HK-2 (cell line): ENCODE results near the gene FOXR1.

Experiments used
- DNase-seq: peaks from one replicate; pipeline ENCODE4 v3.0.0-alpha.2; 2018; ENCODE audit not compliant: unreplicated experiment

The FOXR1 gene

GRCh38 chr11:118971646-118972045 lies at the start of gene FOXR1:
Gene FOXR1, plus strand, starts transcription at chr11:118971761. Its CDS starts 171 bp downstream, at chr11:118971932.
- no peak for DNase-seq

GRCh38 chr11:118921929-118922744 lies 49.4 kb upstream of the FOXR1 start:
- DNase-seq, result peak; percentile 71

GRCh38 chr11:118922745-118923627 lies 48.6 kb upstream of the FOXR1 start:
- no peak for DNase-seq

- DNase-seq, result peak; percentile 30
Observed at GRCh38 chr11:118923721-118924587, 47.6 kb upstream of the FOXR1 start.

- peak; percentile 48 for DNase-seq
Observed at GRCh38 chr11:118924591-118925585, 46.7 kb upstream of the FOXR1 start.

GRCh38 chr11:118927554-118928100 lies 43.9 kb upstream of the FOXR1 start:
- no peak for DNase-seq

- DNase-seq, result peak; percentile 85
Observed at GRCh38 chr11:118928101-118928869, 43.3 kb upstream of the FOXR1 start.

- peak; percentile 57 for DNase-seq
Observed at GRCh38 chr11:118928870-118929500, 42.6 kb upstream of the FOXR1 start.

GRCh38 chr11:118929501-118930093 lies 42.0 kb upstream of the FOXR1 start:
- DNase-seq, result peak; percentile 75

- peak; percentile 80 for DNase-seq
Observed at GRCh38 chr11:118930094-118930712, 41.4 kb upstream of the FOXR1 start.

GRCh38 chr11:118931571-118931970 lies 40.0 kb upstream of the FOXR1 start:
- no peak for DNase-seq

GRCh38 chr11:118933486-118933885 lies 38.1 kb upstream of the FOXR1 start:
- no peak for DNase-seq

GRCh38 chr11:118935376-118935775 lies 36.2 kb upstream of the FOXR1 start:
- DNase-seq, result no peak

- peak; percentile 86 for DNase-seq
Observed at GRCh38 chr11:118938491-118939403, 32.8 kb upstream of the FOXR1 start.

GRCh38 chr11:118939404-118939915 lies 32.1 kb upstream of the FOXR1 start:
- DNase-seq, result no peak

- DNase-seq, result no peak
Observed at GRCh38 chr11:118939953-118940598, 31.5 kb upstream of the FOXR1 start.
